ENCODE results near the gene NOS1AP.
A peak's percentile ranks its signal among the peaks of the same experiment; 100 is the strongest.

The NOS1AP gene

GRCh38 chr1:162370721-162371120, 301.2 kb downstream of the NOS1AP start:
- Histone ChIP-seq H3K9me3 (ENCODE audit: severe bottlenecking) (no peaks in the 10 kb centered on the region), H3K27ac (no peak overlapping the region), H3K27me3 (ENCODE audit: insufficient read depth, low read depth, severe bottlenecking) (no peaks in the 10 kb centered on the region), H3K36me3 (peaks cover 22% of the 10 kb centered on the region), H3K4me3 (ENCODE audit: low read depth, low read length) (no peak overlapping the region)
- TF ChIP-seq CTCF (IDR thresholded peaks at IDR 0.05; ENCODE audit: low read depth, low read length) = no peak
- DNase-seq = no peak

DNA sequence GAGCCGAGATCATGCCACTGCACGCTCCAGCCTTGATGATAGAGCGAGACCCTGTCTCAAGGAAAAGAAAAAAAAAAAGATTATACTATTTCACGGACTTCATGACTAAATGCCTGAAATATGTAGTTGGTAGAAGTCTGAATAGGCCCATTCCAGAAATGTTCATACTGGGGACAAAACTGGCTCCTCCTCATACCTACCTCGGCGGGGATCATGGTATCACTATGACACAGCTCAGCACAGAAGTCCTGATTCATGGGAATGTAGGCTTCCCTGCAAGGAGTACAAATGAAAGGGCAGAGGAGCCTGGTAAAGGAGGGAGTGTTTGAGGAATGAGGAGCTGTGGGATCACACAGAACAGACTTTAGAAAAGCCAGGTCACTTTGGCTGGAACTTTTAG, 302.1 kb downstream of the NOS1AP start:
- Histone ChIP-seq H3K4me3 (ENCODE audit: low read depth, low read length) (no peak overlapping the region), H3K27ac (no peak overlapping the region), H3K36me3 (peaks cover 22% of the 10 kb centered on the region), H3K27me3 (ENCODE audit: insufficient read depth, low read depth, severe bottlenecking) (no peaks in the 10 kb centered on the region), H3K9me3 (ENCODE audit: severe bottlenecking) (no peaks in the 10 kb centered on the region)
- no peak for TF ChIP-seq CTCF (IDR thresholded peaks at IDR 0.05; ENCODE audit: low read depth, low read length)
- no peak for DNase-seq

GRCh38 chr1:162372159-162373071, 302.9 kb downstream of the NOS1AP start:
- DNase-seq = no peak
- peak; percentile 47 for TF ChIP-seq CTCF (IDR thresholded peaks at IDR 0.05; ENCODE audit: low read depth, low read length)

GRCh38 chr1:162373072-162373427, 303.6 kb downstream of the NOS1AP start:
- no peak for DNase-seq
- H3K36me3 ChIP-seq = peaks cover 12% of the 10 kb centered on the region
- H3K9me3 ChIP-seq (ENCODE audit: severe bottlenecking) = no peaks in the 10 kb centered on the region
- H3K27ac ChIP-seq = no peak overlapping the region
- no peak overlapping the region for H3K4me3 ChIP-seq (ENCODE audit: low read depth, low read length)
- H3K27me3 ChIP-seq (ENCODE audit: insufficient read depth, low read depth, severe bottlenecking) = no peaks in the 10 kb centered on the region
- TF ChIP-seq CTCF (IDR thresholded peaks at IDR 0.05; ENCODE audit: low read depth, low read length) = no peak

More at GRCh38 chr1:162372159-162373071, 302.9 kb downstream of the NOS1AP start:
- Histone ChIP-seq H3K36me3 (peaks cover 17% of the 10 kb centered on the region), H3K9me3 (ENCODE audit: severe bottlenecking) (no peaks in the 10 kb centered on the region), H3K27me3 (ENCODE audit: insufficient read depth, low read depth, severe bottlenecking) (no peaks in the 10 kb centered on the region), H3K27ac (no peak overlapping the region), H3K4me3 (ENCODE audit: low read depth, low read length) (no peak overlapping the region)

GRCh38 chr1:162373541-162374260, 304.2 kb downstream of the NOS1AP start:
- Histone ChIP-seq H3K9me3 (ENCODE audit: severe bottlenecking) (no peaks in the 10 kb centered on the region), H3K27me3 (ENCODE audit: insufficient read depth, low read depth, severe bottlenecking) (no peaks in the 10 kb centered on the region), H3K27ac (no peak overlapping the region), H3K4me3 (ENCODE audit: low read depth, low read length) (no peak overlapping the region), H3K36me3 (peaks cover 12% of the 10 kb centered on the region)
- no peak for TF ChIP-seq CTCF (IDR thresholded peaks at IDR 0.05; ENCODE audit: low read depth, low read length)
- no peak for DNase-seq
